ENCODE measurements around the gene UGGT2.
"Not testable (repeated sequence)": the region's sequence is repeated elsewhere in the genome, so short reads cannot be mapped to it uniquely, and the experiment has no call there.

Gene UGGT2

GRCh38 chr13:95937714-95938320 lies 115.4 kb downstream of the UGGT2 start:
- no peak overlapping the region for H3K4me3 ChIP-seq (ENCODE audit: low read length)
- no peaks in the 10 kb centered on the region for H3K27me3 ChIP-seq (ENCODE audit: control insufficient read depth, insufficient read depth, low read length)
- no peaks in the 10 kb centered on the region for H3K4me1 ChIP-seq (ENCODE audit: control insufficient read depth, insufficient read depth, low read length)
- no peak overlapping the region for H3K27ac ChIP-seq (ENCODE audit: low read depth, low read length)
- H3K36me3 ChIP-seq (ENCODE audit: control insufficient read depth, insufficient read depth, low read length) = peaks cover 3% of the 10 kb centered on the region
- H3K9ac ChIP-seq (ENCODE audit: low read length) = no peak overlapping the region

- no peaks in the 10 kb centered on the region for H3K4me1 ChIP-seq (ENCODE audit: control insufficient read depth, insufficient read depth, low read length)
- no peak overlapping the region for H3K4me3 ChIP-seq (ENCODE audit: low read length)
- no peak overlapping the region for H3K27ac ChIP-seq (ENCODE audit: low read depth, low read length)
- H3K36me3 ChIP-seq (ENCODE audit: control insufficient read depth, insufficient read depth, low read length) = peaks cover 3% of the 10 kb centered on the region
- no peak overlapping the region for H3K9ac ChIP-seq (ENCODE audit: low read length)
- H3K27me3 ChIP-seq (ENCODE audit: control insufficient read depth, insufficient read depth, low read length) = no peaks in the 10 kb centered on the region
Measured at GRCh38 chr13:95931300-95932025, 121.7 kb downstream of the UGGT2 start.

GRCh38 chr13:95929430-95929829 lies 123.8 kb downstream of the UGGT2 start:
- no peaks in the 10 kb centered on the region for H3K36me3 ChIP-seq (ENCODE audit: control insufficient read depth, insufficient read depth, low read length)
- H3K27ac ChIP-seq (ENCODE audit: low read depth, low read length) = no peak overlapping the region
- no peaks in the 10 kb centered on the region for H3K27me3 ChIP-seq (ENCODE audit: control insufficient read depth, insufficient read depth, low read length)
- no peaks in the 10 kb centered on the region for H3K4me1 ChIP-seq (ENCODE audit: control insufficient read depth, insufficient read depth, low read length)
- H3K4me3 ChIP-seq (ENCODE audit: low read length) = no peak overlapping the region
- no peak overlapping the region for H3K9ac ChIP-seq (ENCODE audit: low read length)

GRCh38 chr13:95928367-95928906 lies 124.8 kb downstream of the UGGT2 start:
- H3K4me1 ChIP-seq (ENCODE audit: control insufficient read depth, insufficient read depth, low read length); H3K36me3 ChIP-seq (ENCODE audit: control insufficient read depth, insufficient read depth, low read length); H3K9ac ChIP-seq (ENCODE audit: low read length); H3K27ac ChIP-seq (ENCODE audit: low read depth, low read length); H3K27me3 ChIP-seq (ENCODE audit: control insufficient read depth, insufficient read depth, low read length); H3K4me3 ChIP-seq (ENCODE audit: low read length): not testable (repeated sequence)

DNA sequence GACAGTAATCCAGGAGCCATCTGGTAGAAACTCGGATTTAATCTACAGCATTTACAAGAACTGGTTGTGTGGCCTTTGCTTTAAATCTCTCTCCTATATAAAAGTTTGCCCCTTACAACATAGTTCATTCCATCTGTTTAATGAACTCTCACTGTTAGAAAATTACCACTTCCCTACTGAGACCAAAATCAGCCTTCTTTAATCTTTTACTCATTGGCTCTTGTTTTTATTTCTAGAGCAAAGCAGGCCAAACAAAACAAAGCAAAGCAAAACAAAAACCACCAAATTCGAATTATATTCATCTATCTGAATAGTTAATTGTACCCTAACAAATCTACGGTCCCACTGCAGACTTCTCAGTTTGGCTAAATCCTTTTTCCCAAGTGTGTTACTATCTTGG lies 127.0 kb downstream of the UGGT2 start:
- H3K4me3 ChIP-seq (ENCODE audit: low read length) = no peak overlapping the region
- no peaks in the 10 kb centered on the region for H3K27me3 ChIP-seq (ENCODE audit: control insufficient read depth, insufficient read depth, low read length)
- no peak overlapping the region for H3K27ac ChIP-seq (ENCODE audit: low read depth, low read length)
- H3K36me3 ChIP-seq (ENCODE audit: control insufficient read depth, insufficient read depth, low read length) = no peaks in the 10 kb centered on the region
- H3K4me1 ChIP-seq (ENCODE audit: control insufficient read depth, insufficient read depth, low read length) = no peaks in the 10 kb centered on the region
- H3K9ac ChIP-seq (ENCODE audit: low read length) = no peak overlapping the region

GRCh38 chr13:95924389-95924994 lies 128.7 kb downstream of the UGGT2 start:
- H3K36me3 ChIP-seq (ENCODE audit: control insufficient read depth, insufficient read depth, low read length) = no peaks in the 10 kb centered on the region
- H3K27ac ChIP-seq (ENCODE audit: low read depth, low read length) = no peak overlapping the region
- no peaks in the 10 kb centered on the region for H3K27me3 ChIP-seq (ENCODE audit: control insufficient read depth, insufficient read depth, low read length)
- H3K4me3 ChIP-seq (ENCODE audit: low read length) = no peak overlapping the region
- no peak overlapping the region for H3K9ac ChIP-seq (ENCODE audit: low read length)
- no peaks in the 10 kb centered on the region for H3K4me1 ChIP-seq (ENCODE audit: control insufficient read depth, insufficient read depth, low read length)

- no peaks in the 10 kb centered on the region for H3K4me1 ChIP-seq (ENCODE audit: control insufficient read depth, insufficient read depth, low read length)
- no peaks in the 10 kb centered on the region for H3K36me3 ChIP-seq (ENCODE audit: control insufficient read depth, insufficient read depth, low read length)
- H3K27me3 ChIP-seq (ENCODE audit: control insufficient read depth, insufficient read depth, low read length) = no peaks in the 10 kb centered on the region
- H3K4me3 ChIP-seq (ENCODE audit: low read length) = no peak overlapping the region
- no peak overlapping the region for H3K27ac ChIP-seq (ENCODE audit: low read depth, low read length)
- no peak overlapping the region for H3K9ac ChIP-seq (ENCODE audit: low read length)
Measured at GRCh38 chr13:95921485-95921884, 131.7 kb downstream of the UGGT2 start.

- Histone ChIP-seq H3K4me1 (ENCODE audit: control insufficient read depth, insufficient read depth, low read length) (no peaks in the 10 kb centered on the region), H3K27ac (ENCODE audit: low read depth, low read length) (no peak overlapping the region), H3K27me3 (ENCODE audit: control insufficient read depth, insufficient read depth, low read length) (no peaks in the 10 kb centered on the region), H3K9ac (ENCODE audit: low read length) (no peak overlapping the region), H3K4me3 (ENCODE audit: low read length) (no peak overlapping the region), H3K36me3 (ENCODE audit: control insufficient read depth, insufficient read depth, low read length) (no peaks in the 10 kb centered on the region)
Measured at GRCh38 chr13:95920485-95920884, 132.7 kb downstream of the UGGT2 start.

- Histone ChIP-seq H3K4me1 (ENCODE audit: control insufficient read depth, insufficient read depth, low read length) (no peaks in the 10 kb centered on the region), H3K36me3 (ENCODE audit: control insufficient read depth, insufficient read depth, low read length) (no peaks in the 10 kb centered on the region), H3K4me3 (ENCODE audit: low read length) (no peak overlapping the region), H3K27ac (ENCODE audit: low read depth, low read length) (no peak overlapping the region), H3K27me3 (ENCODE audit: control insufficient read depth, insufficient read depth, low read length) (no peaks in the 10 kb centered on the region), H3K9ac (ENCODE audit: low read length) (no peak overlapping the region)
Measured at GRCh38 chr13:95918860-95919259, 134.3 kb downstream of the UGGT2 start.

GRCh38 chr13:95914991-95915501 lies 138.2 kb downstream of the UGGT2 start:
- no peaks in the 10 kb centered on the region for H3K4me1 ChIP-seq (ENCODE audit: control insufficient read depth, insufficient read depth, low read length)
- H3K36me3 ChIP-seq (ENCODE audit: control insufficient read depth, insufficient read depth, low read length) = no peaks in the 10 kb centered on the region
- no peaks in the 10 kb centered on the region for H3K27me3 ChIP-seq (ENCODE audit: control insufficient read depth, insufficient read depth, low read length)
- no peak overlapping the region for H3K9ac ChIP-seq (ENCODE audit: low read length)
- no peak overlapping the region for H3K27ac ChIP-seq (ENCODE audit: low read depth, low read length)
- H3K4me3 ChIP-seq (ENCODE audit: low read length) = no peak overlapping the region

GRCh38 chr13:95906999-95907398 lies 146.2 kb downstream of the UGGT2 start:
- H3K27me3 ChIP-seq (ENCODE audit: control insufficient read depth, insufficient read depth, low read length) = no peaks in the 10 kb centered on the region
- no peaks in the 10 kb centered on the region for H3K36me3 ChIP-seq (ENCODE audit: control insufficient read depth, insufficient read depth, low read length)
- H3K9ac ChIP-seq (ENCODE audit: low read length) = no peak overlapping the region
- H3K27ac ChIP-seq (ENCODE audit: low read depth, low read length) = no peak overlapping the region
- H3K4me1 ChIP-seq (ENCODE audit: control insufficient read depth, insufficient read depth, low read length) = no peaks in the 10 kb centered on the region
- H3K4me3 ChIP-seq (ENCODE audit: low read length) = no peak overlapping the region

- H3K4me3 ChIP-seq (ENCODE audit: low read length) = no peak overlapping the region
- no peaks in the 10 kb centered on the region for H3K4me1 ChIP-seq (ENCODE audit: control insufficient read depth, insufficient read depth, low read length)
- no peak overlapping the region for H3K27ac ChIP-seq (ENCODE audit: low read depth, low read length)
- H3K27me3 ChIP-seq (ENCODE audit: control insufficient read depth, insufficient read depth, low read length) = no peaks in the 10 kb centered on the region
- H3K9ac ChIP-seq (ENCODE audit: low read length) = no peak overlapping the region
- no peaks in the 10 kb centered on the region for H3K36me3 ChIP-seq (ENCODE audit: control insufficient read depth, insufficient read depth, low read length)
Measured at GRCh38 chr13:95903569-95903968, 149.6 kb downstream of the UGGT2 start.

Measured in rectal smooth muscle tissue (tissue), 1 donor.